Measurements from ENCODE around the gene S100A7A.
"Not testable (repeated sequence)": the region's sequence is repeated elsewhere in the genome, so short reads cannot be mapped to it uniquely, and the experiment has no call there.

The S100A7A gene

GRCh38 chr1:153417136-153417888 lies 992 bp downstream of the S100A7A start:
- H3K4me3 Mint-ChIP-seq: no peak overlapping the region
- H3K36me3 Mint-ChIP-seq (ENCODE audit: insufficient read depth): peaks cover 2% of the 10 kb centered on the region
- no peaks in the 10 kb centered on the region for H3K4me1 Mint-ChIP-seq
- ATAC-seq (replicated peaks; ENCODE audit: extremely low read depth, poor library complexity, severe bottlenecking): no peak
- H3K9me3 Mint-ChIP-seq: no peaks in the 10 kb centered on the region
- H3K27me3 Mint-ChIP-seq: peaks cover 42% of the 10 kb centered on the region
- DNase-seq (ENCODE audit: low spot score in 2 of 2): no peak
- H3K27ac Mint-ChIP-seq (ENCODE audit: low read depth): no peak overlapping the region

- peaks cover 48% of the 10 kb centered on the region for H3K27me3 Mint-ChIP-seq
- H3K36me3 Mint-ChIP-seq (ENCODE audit: insufficient read depth); H3K4me1 Mint-ChIP-seq; H3K27ac Mint-ChIP-seq (ENCODE audit: low read depth); H3K4me3 Mint-ChIP-seq; DNase-seq (ENCODE audit: low spot score in 2 of 2); H3K9me3 Mint-ChIP-seq; ATAC-seq (replicated peaks; ENCODE audit: extremely low read depth, poor library complexity, severe bottlenecking): not testable (repeated sequence)
Measured at GRCh38 chr1:153418758-153419435, 2.6 kb downstream of the S100A7A start.

GRCh38 chr1:153419436-153419793 lies 3.1 kb downstream of the S100A7A start:
- not testable (repeated sequence) for H3K9me3 Mint-ChIP-seq; H3K4me1 Mint-ChIP-seq; DNase-seq (ENCODE audit: low spot score in 2 of 2); H3K27ac Mint-ChIP-seq (ENCODE audit: low read depth); H3K4me3 Mint-ChIP-seq; H3K36me3 Mint-ChIP-seq (ENCODE audit: insufficient read depth); ATAC-seq (replicated peaks; ENCODE audit: extremely low read depth, poor library complexity, severe bottlenecking)
- peaks cover 53% of the 10 kb centered on the region for H3K27me3 Mint-ChIP-seq

GRCh38 chr1:153420306-153420705 lies 4.0 kb downstream of the S100A7A start:
- H3K27ac Mint-ChIP-seq (ENCODE audit: low read depth): no peak overlapping the region
- H3K27me3 Mint-ChIP-seq: peaks cover 62% of the 10 kb centered on the region
- ATAC-seq (replicated peaks; ENCODE audit: extremely low read depth, poor library complexity, severe bottlenecking) (no peak), DNase-seq (ENCODE audit: low spot score in 2 of 2) (no peak)
- peaks cover 4% of the 10 kb centered on the region for H3K36me3 Mint-ChIP-seq (ENCODE audit: insufficient read depth)
- H3K4me3 Mint-ChIP-seq: no peak overlapping the region
- no peaks in the 10 kb centered on the region for H3K9me3 Mint-ChIP-seq
- no peaks in the 10 kb centered on the region for H3K4me1 Mint-ChIP-seq

- peaks cover 4% of the 10 kb centered on the region for H3K36me3 Mint-ChIP-seq (ENCODE audit: insufficient read depth)
- H3K4me1 Mint-ChIP-seq: no peaks in the 10 kb centered on the region
- no peaks in the 10 kb centered on the region for H3K9me3 Mint-ChIP-seq
- DNase-seq (ENCODE audit: low spot score in 2 of 2) (peak; percentile 40 to 42), ATAC-seq (replicated peaks; ENCODE audit: extremely low read depth, poor library complexity, severe bottlenecking) (no peak)
- no peak overlapping the region for H3K4me3 Mint-ChIP-seq
- no peak overlapping the region for H3K27ac Mint-ChIP-seq (ENCODE audit: low read depth)
- peaks cover 82% of the 10 kb centered on the region for H3K27me3 Mint-ChIP-seq
Measured at GRCh38 chr1:153422450-153423068, 6.2 kb downstream of the S100A7A start.

GRCh38 chr1:153426809-153427208 lies 10.5 kb downstream of the S100A7A start:
- Mint-ChIP-seq H3K36me3 (ENCODE audit: insufficient read depth) (peaks cover 1% of the 10 kb centered on the region), H3K4me3 (no peak overlapping the region), H3K9me3 (no peaks in the 10 kb centered on the region), H3K27ac (ENCODE audit: low read depth) (no peak overlapping the region), H3K4me1 (no peaks in the 10 kb centered on the region), H3K27me3 (peaks cover 79% of the 10 kb centered on the region)
- no peak for DNase-seq (ENCODE audit: low spot score in 2 of 2)
- no peak for ATAC-seq (replicated peaks; ENCODE audit: extremely low read depth, poor library complexity, severe bottlenecking)

GRCh38 chr1:153428073-153428638 lies 11.8 kb downstream of the S100A7A start:
- no peaks in the 10 kb centered on the region for H3K9me3 Mint-ChIP-seq
- H3K27ac Mint-ChIP-seq (ENCODE audit: low read depth): no peak overlapping the region
- peaks cover 1% of the 10 kb centered on the region for H3K36me3 Mint-ChIP-seq (ENCODE audit: insufficient read depth)
- ATAC-seq (replicated peaks; ENCODE audit: extremely low read depth, poor library complexity, severe bottlenecking): no peak
- H3K4me1 Mint-ChIP-seq: no peaks in the 10 kb centered on the region
- no peak for DNase-seq (ENCODE audit: low spot score in 2 of 2)
- H3K27me3 Mint-ChIP-seq: peaks cover 92% of the 10 kb centered on the region
- H3K4me3 Mint-ChIP-seq: no peak overlapping the region

GRCh38 chr1:153428791-153429190 lies 12.5 kb downstream of the S100A7A start:
- DNase-seq (ENCODE audit: low spot score in 2 of 2) (peak in 1 of 2 donors; percentile 2), ATAC-seq (replicated peaks; ENCODE audit: extremely low read depth, poor library complexity, severe bottlenecking) (no peak)
- peaks cover 93% of the 10 kb centered on the region for H3K27me3 Mint-ChIP-seq
- H3K36me3 Mint-ChIP-seq (ENCODE audit: insufficient read depth): peaks cover 1% of the 10 kb centered on the region
- no peak overlapping the region for H3K27ac Mint-ChIP-seq (ENCODE audit: low read depth)
- H3K4me3 Mint-ChIP-seq: no peak overlapping the region
- H3K9me3 Mint-ChIP-seq: no peaks in the 10 kb centered on the region
- no peaks in the 10 kb centered on the region for H3K4me1 Mint-ChIP-seq

GRCh38 chr1:153429266-153430165 lies 13.2 kb downstream of the S100A7A start:
- H3K27ac Mint-ChIP-seq (ENCODE audit: low read depth): no peak overlapping the region

GRCh38 chr1:153430166-153430553 lies 13.8 kb downstream of the S100A7A start:
- Mint-ChIP-seq H3K36me3 (ENCODE audit: insufficient read depth) (no peaks in the 10 kb centered on the region), H3K4me3 (no peak overlapping the region), H3K27me3 (peaks cover 93% of the 10 kb centered on the region), H3K27ac (ENCODE audit: low read depth) (no peak overlapping the region), H3K9me3 (no peaks in the 10 kb centered on the region), H3K4me1 (no peaks in the 10 kb centered on the region)
- DNase-seq (ENCODE audit: low spot score in 2 of 2) (no peak), ATAC-seq (replicated peaks; ENCODE audit: extremely low read depth, poor library complexity, severe bottlenecking) (no peak)

More at GRCh38 chr1:153429266-153430165, 13.2 kb downstream of the S100A7A start:
- Mint-ChIP-seq H3K4me3 (no peak overlapping the region), H3K36me3 (ENCODE audit: insufficient read depth) (peaks cover under 1% of the 10 kb centered on the region), H3K4me1 (no peaks in the 10 kb centered on the region), H3K9me3 (no peaks in the 10 kb centered on the region), H3K27me3 (peaks cover 93% of the 10 kb centered on the region)
- no peak for ATAC-seq (replicated peaks; ENCODE audit: extremely low read depth, poor library complexity, severe bottlenecking)
- DNase-seq (ENCODE audit: low spot score in 2 of 2): peak in 1 of 2 donors; percentile 10

GRCh38 chr1:153430561-153430960 lies 14.2 kb downstream of the S100A7A start:
- ATAC-seq (replicated peaks; ENCODE audit: extremely low read depth, poor library complexity, severe bottlenecking) (no peak), DNase-seq (ENCODE audit: low spot score in 2 of 2) (no peak)
- Mint-ChIP-seq H3K27ac (ENCODE audit: low read depth) (no peak overlapping the region), H3K9me3 (no peaks in the 10 kb centered on the region), H3K27me3 (peaks cover 93% of the 10 kb centered on the region), H3K4me1 (no peaks in the 10 kb centered on the region), H3K4me3 (no peak overlapping the region), H3K36me3 (ENCODE audit: insufficient read depth) (no peaks in the 10 kb centered on the region)

- Mint-ChIP-seq H3K4me1 (no peaks in the 10 kb centered on the region), H3K4me3 (no peak overlapping the region), H3K9me3 (no peaks in the 10 kb centered on the region), H3K27me3 (peaks cover 93% of the 10 kb centered on the region), H3K27ac (ENCODE audit: low read depth) (no peak overlapping the region), H3K36me3 (ENCODE audit: insufficient read depth) (no peaks in the 10 kb centered on the region)
- no peak for ATAC-seq (replicated peaks; ENCODE audit: extremely low read depth, poor library complexity, severe bottlenecking)
- no peak for DNase-seq (ENCODE audit: low spot score in 2 of 2)
Measured at GRCh38 chr1:153431002-153431401, 14.7 kb downstream of the S100A7A start.

Data from central memory CD8-positive, alpha-beta T cell (primary cell).